GM12874 (cell line): ENCODE measurements around the gene TNFAIP2.

Experiments
- CTCF ChIP-seq: IDR thresholded peaks from 2 replicates; pipeline ENCODE4 v1.5.1; 2011; ENCODE audit warnings: low read depth, mild to moderate bottlenecking, control low read depth, low read length, moderate library complexity; ENCODE audit not compliant: insufficient read depth

TNFAIP2 gene

GRCh38 chr14:103097244-103097993 is 25.8 kb upstream of the TNFAIP2 start:
- TF ChIP-seq CTCF: no peak

- TF ChIP-seq CTCF: no peak
These were observed 25.0 kb upstream of the TNFAIP2 start for GRCh38 chr14:103097994-103098957.

GRCh38 chr14:103099081-103099732 is 24.1 kb upstream of the TNFAIP2 start:
- TF ChIP-seq CTCF: no peak

- TF ChIP-seq CTCF: no peak
These were observed 23.5 kb upstream of the TNFAIP2 start for GRCh38 chr14:103099733-103100280.

GRCh38 chr14:103100281-103101121 is 22.8 kb upstream of the TNFAIP2 start:
- TF ChIP-seq CTCF: no peak

GRCh38 chr14:103101257-103101962 is 21.9 kb upstream of the TNFAIP2 start:
- TF ChIP-seq CTCF: no peak
